Body of pancreas (tissue), 4 donors: ENCODE data around the gene SH2D7.

Experiments
- CTCF ChIP-seq, 7 experiments: fragments of 450-650 bp in 4 of 7; fragments of 200-600 bp in 3 of 7; sonication (generic) in 3 of 7; IDR thresholded peaks; one replicate each; pipeline ENCODE4 v1.5.1; 2016 to 2019; ENCODE audit warnings: antibody characterized with exemption in 7 of 7
- POLR2A ChIP-seq, 3 donors: fragments of 450-650 bp; IDR thresholded peaks; one replicate each; pipeline ENCODE4 v1.6.1; 2016; ENCODE audit warnings: antibody characterized with exemption in 3 of 3, mild to moderate bottlenecking in 2 of 3

DNA sequence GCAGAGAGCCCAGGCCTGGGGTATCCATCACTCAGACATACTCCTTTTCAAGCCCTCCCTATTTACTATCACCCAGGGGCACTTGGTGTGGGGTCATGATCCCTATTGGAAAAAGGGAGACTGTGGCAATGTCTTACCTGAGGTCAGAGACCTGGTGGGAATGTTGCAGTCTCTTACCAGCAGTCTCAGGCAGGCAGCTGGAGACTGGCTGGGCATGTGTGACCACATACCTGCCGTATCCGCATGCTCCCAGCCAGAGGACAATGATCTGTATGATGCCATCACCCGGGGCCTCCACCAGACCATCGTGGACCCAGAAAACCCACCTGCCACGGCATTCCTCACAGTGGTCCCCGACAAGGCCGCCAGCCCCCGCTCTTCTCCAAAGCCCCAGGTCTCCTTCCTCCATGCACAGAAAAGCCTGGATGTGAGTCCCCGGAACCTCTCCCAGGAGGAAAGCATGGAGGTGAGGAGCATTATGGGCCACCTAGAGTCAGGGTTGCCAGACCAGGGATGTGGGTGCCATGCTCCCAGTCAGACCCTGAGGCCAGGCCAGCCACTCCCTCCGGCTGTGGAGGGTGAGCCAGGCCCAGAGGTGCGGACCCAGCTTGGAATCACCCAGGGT is 5.9 kb downstream of the SH2D7 start:
- TF ChIP-seq CTCF (IDR thresholded peaks at IDR 0.05) (no peak), POLR2A (IDR thresholded peaks at IDR 0.05) (no peak)
